HL-60 (cell line): Measurements from ENCODE around the gene GOT1.

Experiments used
- DNase-seq, 2 experiments: peaks; one replicate each; pipeline ENCODE4 v3.0.0-alpha.2; 2010 to 2020; ENCODE audit warnings: low read depth in 1 of 2, low spot score in 1 of 2
- H3K27ac ChIP-seq: fragments of 250-450 bp; sonication (Bioruptor Pico); replicated peaks from 2 replicates; pipeline ENCODE4 v1.5.1; 2020; ENCODE audit warnings: mild to moderate bottlenecking, moderate library complexity
- H3K27me3 ChIP-seq: fragments of 250-450 bp; sonication (Bioruptor Pico); 2 replicates; pipeline ENCODE4 v1.5.1; 2021; ENCODE audit warnings: mild to moderate bottlenecking, moderate library complexity; ENCODE audit not compliant: insufficient read depth, poor library complexity, severe bottlenecking
- H3K4me3 ChIP-seq: replicated peaks from 2 replicates; pipeline ENCODE4 v1.5.1; 2011; ENCODE audit warnings: mild to moderate bottlenecking, control low read depth, low read length; ENCODE audit not compliant: insufficient read depth
- CTCF ChIP-seq: IDR thresholded peaks from one replicate; pipeline ENCODE4 v1.5.1; 2011; ENCODE audit warnings: low read length, control low read depth, inconsistent platforms; ENCODE audit not compliant: insufficient read depth
- GABPA ChIP-seq: IDR thresholded peaks from 2 replicates; pipeline ENCODE4 v1.6.1; 2012; ENCODE audit warnings: low read depth
- POLR2AphosphoS5 ChIP-seq: IDR thresholded peaks from 2 replicates; pipeline ENCODE4 v1.6.1; 2012; ENCODE audit warnings: low read depth
- SPI1 ChIP-seq: IDR thresholded peaks from 2 replicates; pipeline ENCODE4 v1.6.1; 2012; ENCODE audit warnings: low read depth, mild to moderate bottlenecking, borderline replicate concordance
- TF ChIP-seq, protein P1 (sequence below): IDR thresholded peaks from 2 replicates; pipeline ENCODE4 v1.6.1; 2012; ENCODE audit warnings: low read depth; ENCODE audit not compliant: insufficient replicate concordance

Gene GOT1

GRCh38 chr10:99421233-99421739 lies 9.1 kb downstream of the GOT1 start:
- Histone ChIP-seq H3K27ac (no peak overlapping the region), H3K4me3 (no peak overlapping the region), H3K27me3 (no peaks in the 10 kb centered on the region)
- TF ChIP-seq, protein P1, sequence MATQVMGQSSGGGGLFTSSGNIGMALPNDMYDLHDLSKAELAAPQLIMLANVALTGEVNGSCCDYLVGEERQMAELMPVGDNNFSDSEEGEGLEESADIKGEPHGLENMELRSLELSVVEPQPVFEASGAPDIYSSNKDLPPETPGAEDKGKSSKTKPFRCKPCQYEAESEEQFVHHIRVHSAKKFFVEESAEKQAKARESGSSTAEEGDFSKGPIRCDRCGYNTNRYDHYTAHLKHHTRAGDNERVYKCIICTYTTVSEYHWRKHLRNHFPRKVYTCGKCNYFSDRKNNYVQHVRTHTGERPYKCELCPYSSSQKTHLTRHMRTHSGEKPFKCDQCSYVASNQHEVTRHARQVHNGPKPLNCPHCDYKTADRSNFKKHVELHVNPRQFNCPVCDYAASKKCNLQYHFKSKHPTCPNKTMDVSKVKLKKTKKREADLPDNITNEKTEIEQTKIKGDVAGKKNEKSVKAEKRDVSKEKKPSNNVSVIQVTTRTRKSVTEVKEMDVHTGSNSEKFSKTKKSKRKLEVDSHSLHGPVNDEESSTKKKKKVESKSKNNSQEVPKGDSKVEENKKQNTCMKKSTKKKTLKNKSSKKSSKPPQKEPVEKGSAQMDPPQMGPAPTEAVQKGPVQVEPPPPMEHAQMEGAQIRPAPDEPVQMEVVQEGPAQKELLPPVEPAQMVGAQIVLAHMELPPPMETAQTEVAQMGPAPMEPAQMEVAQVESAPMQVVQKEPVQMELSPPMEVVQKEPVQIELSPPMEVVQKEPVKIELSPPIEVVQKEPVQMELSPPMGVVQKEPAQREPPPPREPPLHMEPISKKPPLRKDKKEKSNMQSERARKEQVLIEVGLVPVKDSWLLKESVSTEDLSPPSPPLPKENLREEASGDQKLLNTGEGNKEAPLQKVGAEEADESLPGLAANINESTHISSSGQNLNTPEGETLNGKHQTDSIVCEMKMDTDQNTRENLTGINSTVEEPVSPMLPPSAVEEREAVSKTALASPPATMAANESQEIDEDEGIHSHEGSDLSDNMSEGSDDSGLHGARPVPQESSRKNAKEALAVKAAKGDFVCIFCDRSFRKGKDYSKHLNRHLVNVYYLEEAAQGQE, result no peak
- no peak for TF ChIP-seq POLR2AphosphoS5
- TF ChIP-seq CTCF, result no peak
- no peak for TF ChIP-seq SPI1
- no peak for TF ChIP-seq GABPA
- DNase-seq, result no peak

DNA sequence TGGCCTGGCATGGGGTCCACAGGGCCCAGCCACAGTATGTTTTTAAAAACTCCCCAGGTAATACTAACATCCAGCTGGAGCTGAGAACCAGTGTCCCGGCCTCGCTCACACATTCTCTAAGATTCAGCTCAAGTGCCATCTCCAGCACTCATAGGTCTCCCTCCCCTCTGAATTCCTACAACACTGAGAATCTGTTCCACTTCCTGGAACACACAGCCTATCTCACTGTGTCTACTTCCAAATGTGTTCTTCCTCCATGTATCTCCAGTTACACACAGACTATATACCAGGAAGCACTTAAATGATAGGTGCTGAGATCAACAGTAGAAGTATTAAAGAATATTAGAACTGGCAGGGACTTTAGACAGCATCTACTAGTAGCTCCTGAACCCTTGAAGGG lies 10.7 kb downstream of the GOT1 start:
- Histone ChIP-seq H3K27ac (no peak overlapping the region), H3K4me3 (no peak overlapping the region), H3K27me3 (no peaks in the 10 kb centered on the region)
- TF ChIP-seq POLR2AphosphoS5, result no peak
- TF ChIP-seq CTCF, result no peak
- no peak for TF ChIP-seq SPI1
- TF ChIP-seq, protein P1, result no peak
- no peak for TF ChIP-seq GABPA
- DNase-seq, result no peak

DNA sequence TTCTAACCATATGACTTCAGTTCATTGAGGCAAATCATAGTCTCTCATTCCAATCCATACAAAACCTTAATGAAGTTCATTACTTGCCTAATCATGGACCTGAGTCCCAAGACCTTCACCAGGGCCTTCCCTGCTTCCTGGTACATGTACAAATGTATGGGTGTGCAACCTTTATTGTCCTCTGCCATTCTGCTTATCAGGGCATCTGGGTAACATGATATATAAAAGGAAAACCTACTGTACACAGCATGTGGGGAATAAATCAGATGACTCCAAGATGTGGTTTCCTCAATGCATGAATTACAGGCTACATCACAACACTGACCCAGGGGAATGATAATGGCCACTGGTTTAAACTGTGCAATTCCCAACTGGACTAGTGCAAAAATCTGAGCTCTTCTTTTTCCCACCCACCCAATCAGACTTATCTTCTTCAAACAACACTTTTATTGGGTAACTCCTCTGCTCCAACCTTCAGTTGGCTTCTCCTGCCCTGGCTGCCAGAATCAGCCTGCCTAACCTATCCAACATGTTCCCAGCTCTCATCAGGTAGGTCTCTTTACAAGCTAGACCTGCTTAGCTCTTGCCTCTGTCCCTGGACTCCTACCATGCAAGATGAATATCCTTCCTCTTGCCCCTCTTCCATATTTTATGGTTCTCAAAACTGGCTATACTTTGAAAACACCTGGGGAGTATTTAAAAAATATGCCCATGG lies 11.4 kb downstream of the GOT1 start:
- no peaks in the 10 kb centered on the region for H3K27me3 ChIP-seq
- no peak overlapping the region for H3K27ac ChIP-seq
- H3K4me3 ChIP-seq, result no peak overlapping the region
- no peak for TF ChIP-seq CTCF
- no peak for TF ChIP-seq SPI1
- no peak for TF ChIP-seq POLR2AphosphoS5
- TF ChIP-seq, protein P1, result no peak
- TF ChIP-seq GABPA, result no peak
- DNase-seq, result no peak
